ENCODE results near the gene KLRF2. TPM values are rescaled to one million over a fixed set of nuclear protein-coding genes. Genes with fewer than 3 reads are reported as not detected.

The KLRF2 gene
- total RNA-seq, 6 experiments from 2014 or later = not detected

- TF ChIP-seq, protein P1, sequence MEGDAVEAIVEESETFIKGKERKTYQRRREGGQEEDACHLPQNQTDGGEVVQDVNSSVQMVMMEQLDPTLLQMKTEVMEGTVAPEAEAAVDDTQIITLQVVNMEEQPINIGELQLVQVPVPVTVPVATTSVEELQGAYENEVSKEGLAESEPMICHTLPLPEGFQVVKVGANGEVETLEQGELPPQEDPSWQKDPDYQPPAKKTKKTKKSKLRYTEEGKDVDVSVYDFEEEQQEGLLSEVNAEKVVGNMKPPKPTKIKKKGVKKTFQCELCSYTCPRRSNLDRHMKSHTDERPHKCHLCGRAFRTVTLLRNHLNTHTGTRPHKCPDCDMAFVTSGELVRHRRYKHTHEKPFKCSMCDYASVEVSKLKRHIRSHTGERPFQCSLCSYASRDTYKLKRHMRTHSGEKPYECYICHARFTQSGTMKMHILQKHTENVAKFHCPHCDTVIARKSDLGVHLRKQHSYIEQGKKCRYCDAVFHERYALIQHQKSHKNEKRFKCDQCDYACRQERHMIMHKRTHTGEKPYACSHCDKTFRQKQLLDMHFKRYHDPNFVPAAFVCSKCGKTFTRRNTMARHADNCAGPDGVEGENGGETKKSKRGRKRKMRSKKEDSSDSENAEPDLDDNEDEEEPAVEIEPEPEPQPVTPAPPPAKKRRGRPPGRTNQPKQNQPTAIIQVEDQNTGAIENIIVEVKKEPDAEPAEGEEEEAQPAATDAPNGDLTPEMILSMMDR (IDR thresholded peaks at IDR 0.05) = no peak
- Mint-ChIP-seq H3K27ac (no peak within 1 kb of the TSS), H3K27me3 (ENCODE audit: insufficient read depth) (peaks cover 15% of the 10 kb centered on the region), H3K4me1 (ENCODE audit: low read depth) (peaks cover 6% of the 10 kb centered on the region; the same call in 1 of the 2 replicates), H3K4me3 (no peak within 1 kb of the TSS), H3K9me3 (no peaks in the 10 kb centered on the region), H3K36me3 (ENCODE audit: low read depth) (no peaks in the 10 kb centered on the region)
- no peak for DNase-seq
Observed at GRCh38 chr12:9932270-9932669, 51.0 kb downstream of the KLRF2 start, which contains the start of gene CLEC2A. TSS of gene CLEC2A (minus strand) at chr12:9932370. CDS start at chr12:9932329, 41 bp downstream.

- Mint-ChIP-seq H3K4me1 (ENCODE audit: low read depth) (peaks cover 6% of the 10 kb centered on the region; the same call in 1 of the 2 replicates), H3K27me3 (ENCODE audit: insufficient read depth) (peaks cover 12% of the 10 kb centered on the region), H3K4me3 (no peak overlapping the region), H3K27ac (no peak overlapping the region), H3K36me3 (ENCODE audit: low read depth) (no peaks in the 10 kb centered on the region), H3K9me3 (no peaks in the 10 kb centered on the region)
- TF ChIP-seq, protein P1 (IDR thresholded peaks at IDR 0.05) = no peak
- DNase-seq = no peak
Observed at GRCh38 chr12:9933958-9934357, 52.7 kb downstream of the KLRF2 start.

- H3K36me3 Mint-ChIP-seq (ENCODE audit: low read depth) = no peaks in the 10 kb centered on the region
- H3K27ac Mint-ChIP-seq = no peak overlapping the region
Observed at GRCh38 chr12:9935026-9935425, 53.7 kb downstream of the KLRF2 start.

GRCh38 chr12:9936591-9936990 is 55.3 kb downstream of the KLRF2 start:
- DNase-seq = no peak

More at GRCh38 chr12:9935026-9935425, 53.7 kb downstream of the KLRF2 start:
- H3K9me3 Mint-ChIP-seq = no peaks in the 10 kb centered on the region
- TF ChIP-seq, protein P1 (IDR thresholded peaks at IDR 0.05) = no peak
- no peak overlapping the region for H3K4me3 Mint-ChIP-seq
- H3K27me3 Mint-ChIP-seq (ENCODE audit: insufficient read depth) = peaks cover 12% of the 10 kb centered on the region
- peaks cover 6% of the 10 kb centered on the region; the same call in 1 of the 2 replicates for H3K4me1 Mint-ChIP-seq (ENCODE audit: low read depth)
- no peak for DNase-seq

GRCh38 chr12:9940375-9940774 is 59.1 kb downstream of the KLRF2 start:
- no peaks in the 10 kb centered on the region for H3K9me3 Mint-ChIP-seq
- peak; percentile 16 for DNase-seq
- peaks cover 6% of the 10 kb centered on the region; the same call in 1 of the 2 replicates for H3K4me1 Mint-ChIP-seq (ENCODE audit: low read depth)
- TF ChIP-seq, protein P1 (IDR thresholded peaks at IDR 0.05) = peak; percentile 75
- peaks cover 15% of the 10 kb centered on the region for H3K27me3 Mint-ChIP-seq (ENCODE audit: insufficient read depth)
- H3K27ac Mint-ChIP-seq = no peak overlapping the region
- H3K36me3 Mint-ChIP-seq (ENCODE audit: low read depth) = no peaks in the 10 kb centered on the region
- no peak overlapping the region for H3K4me3 Mint-ChIP-seq

More at GRCh38 chr12:9936591-9936990, 55.3 kb downstream of the KLRF2 start:
- H3K27me3 Mint-ChIP-seq (ENCODE audit: insufficient read depth) = peaks cover 12% of the 10 kb centered on the region
- H3K36me3 Mint-ChIP-seq (ENCODE audit: low read depth) = no peaks in the 10 kb centered on the region
- no peak overlapping the region for H3K27ac Mint-ChIP-seq
- H3K4me1 Mint-ChIP-seq (ENCODE audit: low read depth) = peaks cover 6% of the 10 kb centered on the region; the same call in 1 of the 2 replicates
- TF ChIP-seq, protein P1 (IDR thresholded peaks at IDR 0.05) = no peak
- H3K9me3 Mint-ChIP-seq = no peaks in the 10 kb centered on the region
- H3K4me3 Mint-ChIP-seq = peak overlapping the region; percentile 44; the same call in 1 of the 2 replicates
